LHCN-M2 (cell line): ENCODE measurements around the gene WNT3. TPM values are rescaled to one million over a fixed set of nuclear protein-coding genes. Genes with fewer than 3 reads are reported as not detected.
"Not testable (repeated sequence)": the region's sequence is repeated elsewhere in the genome, so short reads cannot be mapped to it uniquely, and the experiment has no call there.

Experiments used
- DNase-seq: peaks from one replicate; pipeline ENCODE4 v3.0.0-alpha.2; 2012; ENCODE audit warnings: low read depth
- total RNA-seq: library from RNA; depleted of rRNA; stranded (reverse); fragments of >200 nt; gene quantifications from 2 replicates; pipeline ENCODE4 v1.2.3, GENCODE V29; 2014

Gene WNT3
- total RNA-seq, 1 experiment from 2014 or later, result 0.57 TPM

GRCh38 chr17:46785696-46786095, 32.8 kb downstream of the WNT3 start:
- DNase-seq, result no peak

GRCh38 chr17:46783031-46783593, 35.4 kb downstream of the WNT3 start:
- DNase-seq, result no peak

- no peak for DNase-seq
Measured at GRCh38 chr17:46782250-46782953, 36.1 kb downstream of the WNT3 start.

GRCh38 chr17:46780003-46780373, 38.5 kb downstream of the WNT3 start:
- no peak for DNase-seq

GRCh38 chr17:46777943-46778915, 40.3 kb downstream of the WNT3 start:
- no peak for DNase-seq

- no peak for DNase-seq
Measured at GRCh38 chr17:46776298-46777005, 42.0 kb downstream of the WNT3 start.

- peak; percentile 9 for DNase-seq
Measured at GRCh38 chr17:46774108-46774737, 44.3 kb downstream of the WNT3 start.

GRCh38 chr17:46773676-46774075, 44.8 kb downstream of the WNT3 start:
- no peak for DNase-seq

GRCh38 chr17:46773221-46773605, 45.3 kb downstream of the WNT3 start:
- DNase-seq, result no peak

GRCh38 chr17:46772475-46773220, 45.8 kb downstream of the WNT3 start:
- no peak for DNase-seq

- DNase-seq, result peak; percentile 3
Measured at GRCh38 chr17:46771561-46772474, 46.7 kb downstream of the WNT3 start.

GRCh38 chr17:46770818-46771560, 47.5 kb downstream of the WNT3 start:
- peak; percentile 21 for DNase-seq

- no peak for DNase-seq
Measured at GRCh38 chr17:46770439-46770817, 48.1 kb downstream of the WNT3 start.

GRCh38 chr17:46769531-46770438, 48.7 kb downstream of the WNT3 start:
- no peak for DNase-seq

GRCh38 chr17:46768896-46769295, 49.6 kb downstream of the WNT3 start:
- not testable (repeated sequence) for DNase-seq

GRCh38 chr17:46768540-46768870, 50.0 kb downstream of the WNT3 start:
- DNase-seq, result no peak
